NCI-H1417 treated with DMSO at 0.1 percent for 48 hours (cell line): ENCODE measurements around the gene ADGRD1.
"Not testable (repeated sequence)": the region's sequence is repeated elsewhere in the genome, so short reads cannot be mapped to it uniquely, and the experiment has no call there.

Experiments
- DNase-seq: peaks from one replicate; lab custom pipeline; 2025; lab: John Stamatoyannopoulos, UW

The ADGRD1 gene

DNA sequence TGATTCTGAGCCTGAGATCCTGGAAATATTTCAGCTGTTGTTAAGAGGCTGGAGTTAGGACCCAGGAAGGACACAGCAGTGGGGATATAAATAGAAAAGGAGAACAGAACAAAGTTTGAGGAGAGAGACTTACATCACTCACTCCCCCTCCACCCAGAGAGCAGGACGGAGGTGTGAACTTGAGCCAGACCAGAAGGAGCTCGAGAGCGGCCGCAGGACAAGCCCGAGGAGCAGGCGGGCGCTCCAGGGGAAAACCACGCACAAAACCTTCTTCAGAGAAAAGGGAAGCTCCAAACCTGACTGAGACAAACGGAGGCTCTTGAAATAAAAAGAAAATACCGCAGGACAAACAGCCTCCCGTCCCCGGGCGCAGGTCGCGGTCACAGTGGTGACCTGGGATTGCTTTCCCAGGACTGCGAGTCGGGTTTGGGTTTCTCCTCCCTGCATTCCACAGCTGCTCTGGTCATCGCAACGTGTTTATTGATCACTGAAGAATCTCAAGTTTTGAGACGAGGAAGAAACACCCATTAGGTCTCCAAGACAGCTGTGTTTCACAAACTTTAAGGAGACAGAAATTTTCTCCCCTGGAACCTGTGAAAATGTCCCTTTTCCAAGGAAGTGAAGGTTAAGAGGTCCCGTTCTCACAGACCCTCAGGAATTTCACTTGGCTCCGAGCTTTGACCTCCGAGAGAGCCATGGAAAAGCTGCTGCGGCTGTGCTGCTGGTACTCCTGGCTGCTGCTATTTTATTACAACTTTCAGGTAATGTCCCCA lies at the start of gene ADGRD1:
ADGRD1 (plus strand) TSS at position 137 of the 773 bp plus-strand sequence; CDS start at position 696, 559 bp downstream.
- DNase-seq, result no peak

DNA sequence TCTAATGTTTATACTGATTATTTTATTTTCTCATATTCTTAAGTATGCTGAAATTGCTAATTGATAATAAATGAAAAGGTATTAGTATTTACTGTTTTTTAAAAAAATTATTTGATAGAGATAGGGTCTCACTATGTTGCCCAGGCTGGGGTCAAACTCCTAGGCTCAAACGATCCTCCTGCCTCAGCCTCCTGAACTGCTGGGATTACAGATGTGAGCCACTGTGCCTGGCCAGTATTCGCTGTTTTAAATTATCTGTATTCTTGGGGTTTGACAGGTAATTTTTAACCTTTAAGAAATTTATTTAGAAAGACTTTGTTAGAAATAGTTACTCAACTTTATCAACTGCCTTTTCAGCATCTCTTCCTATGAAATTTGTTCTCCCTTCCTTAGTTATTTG lies 49.6 kb upstream of the ADGRD1 start:
- DNase-seq, result no peak

DNA sequence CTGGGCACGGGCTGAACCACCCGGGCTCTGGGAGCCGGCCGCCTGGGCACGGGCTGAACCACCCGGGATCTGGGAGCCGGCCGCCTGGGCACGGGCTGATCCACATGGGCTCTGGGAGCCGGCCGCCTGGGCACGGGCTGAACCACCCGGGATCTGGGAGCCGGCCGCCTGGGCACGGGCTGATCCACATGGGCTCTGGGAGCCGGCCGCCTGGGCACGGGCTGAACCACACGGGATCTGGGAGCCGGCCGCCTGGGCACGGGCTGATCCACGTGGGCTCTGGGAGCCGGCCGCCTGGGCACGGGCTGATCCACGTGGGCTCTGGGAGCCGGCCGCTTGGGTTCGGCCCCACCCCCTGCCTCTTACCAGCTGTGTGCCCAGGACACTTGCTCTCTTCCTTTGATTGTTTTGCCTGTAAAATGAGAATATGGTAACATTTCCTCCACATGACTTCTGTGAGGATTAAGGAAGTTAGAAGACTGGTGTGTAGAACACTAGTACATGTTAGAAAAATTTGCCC lies 48.7 kb upstream of the ADGRD1 start:
- DNase-seq, result not testable (repeated sequence)

DNA sequence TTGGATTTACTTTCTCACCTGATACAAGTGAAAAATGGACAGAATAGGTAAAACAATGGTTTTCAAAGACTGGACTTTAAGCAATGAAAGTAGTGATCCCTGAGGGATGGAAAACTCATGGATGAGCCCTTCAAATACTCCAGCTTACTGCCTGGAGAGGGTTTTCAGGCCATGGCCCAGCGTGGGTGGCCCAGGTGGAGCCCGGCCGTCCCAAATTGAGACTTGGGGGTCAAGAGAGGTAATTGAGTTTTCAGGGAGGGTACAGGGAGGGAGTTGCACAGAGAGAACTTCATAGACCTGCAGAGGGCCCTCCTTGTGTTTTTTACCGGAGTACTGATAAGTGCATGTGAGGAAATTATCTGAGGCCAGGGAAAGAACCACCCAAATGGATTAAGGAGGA lies 44.6 kb upstream of the ADGRD1 start:
- DNase-seq, result no peak

DNA sequence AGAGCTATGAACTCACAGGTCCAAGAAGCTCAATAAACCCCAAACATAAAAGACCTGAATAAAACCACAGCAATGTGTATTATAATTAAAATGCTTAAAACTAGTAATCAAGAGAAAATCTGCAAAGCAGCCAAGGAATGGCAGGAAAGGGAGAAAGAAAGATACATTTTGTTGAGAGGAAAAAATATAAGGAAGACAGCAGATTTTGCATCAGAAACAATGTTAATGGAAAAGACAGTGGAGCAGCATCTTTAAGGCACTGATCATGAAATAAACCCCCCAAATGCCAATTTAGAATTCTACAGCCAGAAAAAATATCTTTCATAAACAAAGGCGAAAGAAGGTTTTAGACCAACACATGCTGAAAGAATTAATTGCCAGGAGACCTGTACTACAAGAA lies 42.5 kb upstream of the ADGRD1 start:
- no peak for DNase-seq

DNA sequence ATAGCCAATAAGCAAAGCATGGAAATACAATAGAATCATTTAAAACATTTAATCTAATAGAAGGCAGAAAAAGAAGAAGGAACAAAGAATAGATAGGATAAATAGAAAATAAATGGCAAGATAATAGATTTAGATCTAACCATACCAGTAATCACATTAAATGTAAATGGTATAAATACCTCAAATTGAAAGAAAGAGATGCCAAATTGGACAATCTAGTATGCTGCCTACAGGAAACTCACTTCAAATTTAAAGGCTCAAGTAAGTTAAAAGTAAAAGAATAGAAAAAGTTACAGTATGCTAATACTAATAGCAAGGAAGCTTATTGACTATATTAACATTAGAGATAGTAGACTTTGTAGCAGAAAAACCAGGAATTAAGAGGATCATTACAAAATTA lies 41.8 kb upstream of the ADGRD1 start:
- no peak for DNase-seq

DNA sequence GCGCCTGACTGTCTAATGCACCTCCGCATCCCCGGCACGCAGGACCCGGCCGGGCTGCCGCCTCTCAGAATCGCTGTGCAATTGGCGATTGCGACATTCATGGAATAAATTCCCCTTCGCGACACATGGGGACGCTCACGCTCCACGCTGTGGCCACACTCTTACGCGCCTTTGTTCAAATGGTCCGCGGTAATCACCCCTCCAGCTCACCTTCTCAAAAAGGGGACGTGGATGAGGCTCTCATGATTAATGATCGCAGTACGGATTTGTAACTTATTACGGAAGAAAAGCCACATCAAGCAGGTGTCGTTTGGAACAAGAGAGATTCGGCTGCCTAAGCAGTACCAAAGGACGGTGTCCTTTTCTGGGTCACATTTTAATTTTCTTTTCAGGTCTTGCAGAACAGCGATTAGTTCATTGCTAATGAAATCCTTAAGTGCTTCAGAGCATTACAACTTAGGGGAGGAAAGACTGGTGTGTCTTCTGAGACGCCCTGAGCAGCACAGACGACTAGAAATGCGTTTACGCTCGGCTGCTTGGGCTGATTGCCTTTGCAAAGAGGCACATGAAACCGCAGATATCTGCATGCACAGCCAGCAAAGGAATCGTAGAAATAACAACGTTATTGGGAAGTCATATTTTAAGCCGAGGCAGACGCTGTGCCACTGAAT lies 37.3 kb upstream of the ADGRD1 start:
- DNase-seq, result peak; percentile 9

DNA sequence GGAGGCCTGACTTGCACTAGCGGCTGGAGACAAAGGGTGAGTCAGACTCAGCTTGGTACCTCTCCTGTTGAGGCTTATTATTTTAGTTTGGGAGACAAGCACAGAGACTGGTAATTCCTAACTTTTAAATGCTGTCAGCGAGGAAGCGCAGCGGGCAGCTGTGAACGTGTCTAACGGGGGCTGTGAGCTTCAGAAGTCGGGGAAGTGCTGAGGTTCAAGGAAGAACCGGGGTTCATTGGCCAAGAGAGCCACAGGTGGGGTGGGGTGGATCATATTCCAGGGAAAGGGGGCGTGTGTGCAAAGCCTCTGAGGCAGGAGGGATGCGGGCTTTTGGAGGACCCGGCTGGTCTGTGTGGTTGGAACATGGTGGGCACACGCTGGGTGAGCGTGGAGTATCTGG lies 36.1 kb upstream of the ADGRD1 start:
- no peak for DNase-seq

DNA sequence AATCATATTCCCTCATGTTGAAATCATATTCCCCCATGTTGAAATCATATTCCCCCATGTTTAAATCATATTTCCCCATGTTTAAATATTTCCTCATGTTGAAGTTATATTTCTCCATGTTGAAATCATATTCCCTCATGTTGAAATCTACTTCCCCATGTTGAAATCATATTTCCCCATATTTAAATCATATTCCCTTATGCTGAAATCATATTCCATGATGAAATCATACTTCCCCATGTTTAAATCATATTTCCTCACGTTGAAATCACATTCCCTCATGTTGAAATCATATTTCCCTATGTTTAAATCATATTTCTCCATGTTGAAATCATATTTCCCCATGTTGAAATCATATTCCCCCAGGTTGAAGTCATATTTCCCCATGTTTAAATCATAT lies 34.6 kb upstream of the ADGRD1 start:
- no peak for DNase-seq

DNA sequence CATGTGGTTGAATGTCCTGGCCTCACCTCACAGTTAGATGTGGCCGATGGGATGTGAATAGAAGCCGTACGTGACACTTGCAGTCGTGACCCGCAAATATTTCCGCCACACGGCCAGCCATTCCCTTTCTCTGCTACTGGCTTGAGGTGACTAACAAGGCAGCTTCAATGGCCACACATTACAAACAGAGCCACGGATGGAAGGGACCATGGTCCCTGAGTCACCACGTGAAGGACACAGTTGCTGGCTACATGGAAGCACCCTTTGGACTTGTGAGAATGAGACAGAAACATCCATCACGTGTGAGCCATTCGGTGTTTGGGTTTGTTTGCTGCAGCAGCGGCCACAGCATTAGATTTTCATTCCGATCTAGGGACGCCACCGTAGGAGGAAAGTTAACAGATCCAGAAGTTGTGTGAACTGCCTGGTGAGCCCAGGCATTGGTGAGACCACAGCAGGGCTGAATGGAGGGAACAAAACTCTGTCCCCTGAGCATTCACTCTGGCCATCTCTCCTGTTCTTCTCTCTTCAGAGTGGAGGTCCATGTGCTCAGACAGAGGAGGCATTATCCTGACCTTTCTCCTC lies 33.5 kb upstream of the ADGRD1 start:
- no peak for DNase-seq

DNA sequence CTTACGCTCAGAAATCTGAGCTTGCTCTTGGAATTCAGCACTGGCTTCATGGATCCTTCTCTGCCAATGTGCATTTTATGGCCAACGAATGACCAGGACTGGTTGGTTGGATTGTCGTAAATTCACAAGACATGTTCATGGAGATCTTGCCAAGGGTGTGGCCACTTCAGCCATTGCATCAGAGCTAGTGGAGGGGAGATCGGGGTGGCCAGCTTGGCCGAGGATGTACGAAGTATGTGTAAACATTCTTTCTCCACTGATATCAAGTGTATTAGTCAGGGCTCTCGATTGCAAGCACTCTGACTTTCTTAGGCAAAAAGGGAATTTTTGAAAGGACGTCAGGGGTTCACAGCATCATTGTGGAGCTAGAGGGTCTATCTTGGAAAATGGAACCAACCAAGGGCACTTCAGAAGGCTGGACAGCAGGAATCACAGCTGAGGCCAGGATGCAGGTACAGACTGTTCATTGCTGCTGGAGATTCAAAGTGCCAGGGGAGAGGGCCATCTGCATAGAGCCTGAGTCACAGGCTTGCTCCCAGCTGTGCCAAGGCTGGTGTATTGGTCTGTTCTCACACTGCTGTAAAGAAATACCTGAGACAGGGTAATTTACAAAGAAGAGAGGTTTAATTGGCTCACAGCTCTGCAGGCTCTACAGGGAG lies 32.9 kb upstream of the ADGRD1 start:
- no peak for DNase-seq

DNA sequence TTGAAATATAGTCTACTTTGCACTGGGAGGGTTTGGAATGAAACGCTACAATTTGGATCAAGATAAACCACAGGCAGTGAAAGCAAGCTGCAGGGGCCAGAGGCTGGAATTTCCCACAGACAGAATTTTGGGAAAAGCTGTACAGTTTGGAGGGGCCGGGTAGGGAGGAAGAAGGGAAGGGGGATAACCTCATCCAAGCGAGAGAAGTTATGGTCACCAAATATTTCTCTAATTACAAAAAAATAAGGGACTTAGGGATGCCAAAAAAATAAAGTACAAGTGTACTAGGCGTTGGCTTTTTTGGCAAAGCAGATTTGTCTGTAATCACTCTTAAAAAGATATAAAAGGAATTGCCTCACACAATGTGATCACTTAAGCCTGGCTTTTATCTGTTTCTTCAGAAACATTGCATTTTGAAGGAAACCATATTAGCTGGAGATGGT lies 31.2 kb upstream of the ADGRD1 start:
- no peak for DNase-seq

DNA sequence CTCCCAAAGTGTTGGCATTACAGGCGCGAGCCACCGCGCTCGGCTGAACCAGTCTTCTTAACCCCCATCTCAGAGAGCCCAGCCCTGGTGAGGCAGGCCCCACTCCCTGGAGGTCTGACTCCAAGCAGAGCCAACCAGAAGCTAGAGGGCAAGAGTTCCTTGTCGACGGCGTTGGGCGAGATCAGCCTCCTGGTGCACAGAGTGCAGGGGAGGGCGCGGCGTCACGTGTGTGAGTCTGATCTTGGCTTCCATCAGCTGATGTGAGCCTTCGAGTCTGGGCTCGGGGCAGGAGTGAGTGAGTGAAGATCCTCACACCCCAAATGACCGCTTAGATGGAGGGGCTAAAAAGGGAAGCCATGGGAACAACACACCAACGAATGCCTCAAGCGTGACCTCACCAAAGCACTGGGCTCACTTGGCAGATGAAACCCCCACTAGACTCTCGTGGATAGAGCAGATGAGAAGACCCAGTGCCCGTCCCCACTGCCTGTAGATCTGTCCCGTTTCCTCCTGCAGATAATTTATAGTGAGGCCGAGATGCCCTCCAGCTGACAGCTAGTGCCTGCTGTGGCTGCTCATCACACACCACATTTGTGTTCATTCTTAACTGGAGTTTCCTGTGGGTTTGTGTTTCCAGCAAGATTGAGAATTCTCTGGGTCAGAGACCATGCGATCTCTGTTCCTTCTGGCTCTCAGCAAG lies 28.6 kb upstream of the ADGRD1 start:
- DNase-seq, result no peak

DNA sequence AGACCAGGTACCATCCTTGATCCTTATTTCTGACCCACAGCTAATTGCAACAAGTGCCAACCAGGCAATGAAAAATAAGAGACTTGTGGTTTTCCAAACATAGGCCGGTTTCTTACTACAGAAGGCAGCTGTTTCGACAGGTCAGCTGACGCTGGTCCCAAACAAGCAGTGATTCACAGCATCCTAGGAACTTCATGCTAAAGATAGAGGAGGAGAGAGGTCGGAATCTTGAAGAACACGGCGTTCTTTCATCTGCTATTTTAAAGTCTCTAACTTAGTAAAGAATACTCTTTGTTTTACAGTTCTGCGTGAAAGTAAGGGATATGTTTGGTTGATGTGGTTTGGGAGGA lies 28.1 kb upstream of the ADGRD1 start:
- no peak for DNase-seq

DNA sequence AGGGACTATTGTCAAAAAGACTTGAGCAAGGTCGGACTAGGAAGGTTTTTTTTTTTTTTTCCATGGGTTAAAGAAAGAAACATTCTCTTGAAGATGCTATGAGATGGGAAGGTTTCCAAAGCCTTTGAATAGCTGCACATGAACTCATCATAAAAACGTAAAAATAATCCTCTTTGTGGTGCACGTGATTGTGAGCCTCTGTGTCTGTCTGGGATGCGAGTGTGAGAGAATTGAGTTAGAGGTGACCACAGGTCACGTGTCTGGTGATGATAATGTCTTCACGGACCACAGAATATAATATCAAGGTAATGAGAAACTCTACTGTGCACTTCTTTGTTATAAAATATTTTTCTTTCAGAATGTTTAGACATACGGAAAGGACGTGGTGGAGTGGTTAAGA lies 24.3 kb upstream of the ADGRD1 start:
- no peak for DNase-seq

DNA sequence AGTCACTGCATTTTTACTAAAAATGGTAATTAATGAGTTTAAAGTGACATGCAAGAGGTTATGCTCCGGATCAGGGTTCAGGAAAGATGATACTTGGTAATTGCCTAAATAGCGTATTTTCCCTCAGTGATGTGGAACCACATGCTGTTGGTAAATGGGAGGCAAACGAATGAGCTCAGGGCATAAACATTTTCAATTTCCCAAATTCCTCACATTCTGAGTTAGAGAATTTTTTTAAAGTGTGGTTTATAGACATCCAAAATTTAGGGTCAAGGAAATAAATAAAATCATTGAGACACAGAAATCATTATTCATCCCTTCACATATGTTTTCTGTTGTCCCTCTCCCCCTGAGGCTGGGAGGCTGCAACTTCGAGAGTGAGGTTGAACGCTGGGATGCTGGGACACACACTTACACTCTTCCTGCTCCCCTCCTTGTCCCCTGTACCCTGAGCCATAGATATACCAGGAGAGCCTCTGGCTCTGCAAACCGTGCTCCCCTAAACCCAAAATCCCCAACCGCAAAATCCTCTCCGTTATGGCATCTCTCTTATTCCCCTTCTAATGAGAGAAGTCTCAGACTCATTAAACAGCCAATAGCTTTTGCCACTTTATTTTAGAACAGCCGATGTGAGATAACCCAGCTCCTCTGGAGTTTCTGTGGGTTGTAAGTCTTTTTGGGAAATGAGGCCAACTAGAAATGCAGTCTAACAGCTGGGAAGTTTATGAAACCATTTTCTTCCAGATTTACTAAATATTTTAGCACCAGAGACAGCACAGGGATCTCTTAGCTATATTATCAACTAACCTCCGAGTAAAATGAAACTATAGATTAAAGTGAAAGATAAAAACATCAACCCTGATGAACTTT lies 21.4 kb upstream of the ADGRD1 start:
- no peak for DNase-seq

DNA sequence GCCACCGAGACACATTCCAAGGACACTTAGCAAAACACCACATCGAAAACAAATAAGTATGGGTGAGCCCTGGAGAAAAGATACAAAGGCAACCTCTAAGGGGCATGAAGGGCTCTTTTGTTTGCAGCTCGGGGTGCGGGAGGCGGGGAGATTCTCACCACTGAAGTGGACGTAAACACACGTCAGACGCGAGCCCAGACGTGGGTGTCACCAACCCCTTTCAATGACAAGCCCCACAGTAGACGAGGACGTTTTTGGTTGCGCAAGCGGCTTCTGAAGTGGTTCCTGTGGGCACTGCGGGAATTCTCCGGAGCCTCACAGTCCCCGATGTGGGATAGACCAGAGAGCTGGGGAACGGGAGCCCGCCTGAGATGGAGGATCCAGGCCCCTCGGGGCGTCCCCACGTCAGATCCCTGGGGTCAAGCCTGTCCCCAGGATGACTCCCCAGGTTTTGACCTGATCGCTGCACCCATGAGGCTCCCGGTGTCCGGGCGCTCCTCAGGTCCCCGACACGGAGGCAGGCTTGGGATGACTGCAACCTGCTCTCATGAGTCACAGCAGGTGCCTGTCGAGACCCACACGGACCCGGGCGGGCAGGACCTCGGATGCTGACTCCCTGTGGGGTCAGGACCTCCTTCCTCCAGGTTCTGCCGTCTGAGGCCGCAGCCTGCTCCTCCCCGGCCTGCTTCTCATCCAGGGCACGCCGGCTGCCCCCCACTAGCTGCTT lies 20.3 kb upstream of the ADGRD1 start:
- DNase-seq, result no peak

DNA sequence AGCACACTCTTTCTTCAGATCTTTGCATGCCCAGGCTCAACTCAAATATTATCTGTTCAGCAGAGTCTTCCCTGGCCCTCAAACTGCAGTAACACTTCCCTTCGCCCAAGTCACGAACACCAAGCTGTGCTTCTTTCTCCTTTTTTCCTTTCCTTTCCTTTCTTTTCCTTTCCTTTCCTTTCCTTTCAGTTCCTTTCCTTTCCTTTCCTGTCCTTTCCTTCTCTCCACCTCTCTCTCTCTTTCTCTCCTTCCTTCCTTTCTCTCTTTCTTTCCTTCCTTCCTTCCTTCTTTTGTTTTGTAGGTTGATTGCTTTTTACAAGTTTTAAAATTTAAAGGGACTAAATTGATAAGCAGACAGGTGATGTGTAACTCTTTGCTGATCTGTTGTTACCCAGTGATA lies 19.0 kb upstream of the ADGRD1 start:
- DNase-seq, result no peak

DNA sequence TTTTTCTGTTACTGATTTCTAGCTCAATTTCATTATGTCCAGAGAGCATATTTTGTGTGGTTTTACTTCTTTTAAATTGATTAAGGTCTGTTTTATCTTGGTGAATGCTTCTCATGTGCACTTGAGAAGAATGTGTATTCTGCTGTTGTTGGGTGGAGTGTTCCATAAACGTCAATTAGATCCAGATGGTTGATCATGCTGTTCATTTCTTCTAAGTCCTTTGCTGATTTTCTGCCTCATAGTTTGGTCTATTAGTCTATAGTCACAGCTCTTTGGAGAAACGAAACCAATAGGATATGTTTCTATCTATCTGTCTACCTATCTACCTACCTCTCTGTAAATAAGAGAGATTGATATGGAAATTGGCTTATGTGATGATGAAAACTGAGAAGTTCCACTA lies 17.1 kb upstream of the ADGRD1 start:
- no peak for DNase-seq

DNA sequence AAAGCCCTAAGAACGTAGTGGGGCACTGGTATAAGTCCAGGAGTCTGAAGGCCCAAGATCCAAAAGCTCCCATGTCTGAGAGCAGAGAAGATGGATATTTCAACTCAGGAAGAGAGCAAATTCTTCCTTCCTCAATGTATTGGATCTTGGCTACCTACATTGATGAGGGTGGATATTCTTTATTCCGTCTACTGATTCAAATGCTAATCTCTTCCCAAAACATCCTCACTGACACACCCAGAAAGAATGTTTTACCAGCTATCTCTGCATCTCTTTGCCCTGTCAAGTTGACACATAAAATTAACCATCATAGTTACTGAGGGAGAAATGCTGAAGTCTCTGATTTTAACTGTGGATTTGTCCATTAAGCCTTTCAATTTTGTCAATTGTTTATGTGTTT lies 16.6 kb upstream of the ADGRD1 start:
- no peak for DNase-seq
